SK-N-SH treated with all-trans-retinoic acid at 6 μM for 48 hours (cell line): ENCODE data around the gene TREML1.

Experiments
- ATAC-seq: fragments of 200-7000 bp; cut with Tn5 transposase; 3 replicates; pipeline ENCODE4 v1.9.1; 2020; ENCODE audit warnings: mild to moderate bottlenecking, moderate library complexity
- BACH2 ChIP-seq: fragments of 250-450 bp; sonication (Bioruptor Pico); IDR thresholded peaks from 2 replicates; pipeline ENCODE4 v1.9.0; 2021; ENCODE audit warnings: mild to moderate bottlenecking, borderline replicate concordance
- CREB5 ChIP-seq: fragments of 250-450 bp; sonication (Bioruptor Pico); IDR thresholded peaks from 2 replicates; pipeline ENCODE4 v1.5.1; 2020; ENCODE audit warnings: low read depth, mild to moderate bottlenecking, moderate library complexity
- CSDC2 ChIP-seq: fragments of 250-450 bp; sonication (Bioruptor Pico); IDR thresholded peaks from 2 replicates; pipeline ENCODE4 v1.5.0; 2020; ENCODE audit warnings: mild to moderate bottlenecking, moderate library complexity
- CSRNP3 ChIP-seq: fragments of 250-450 bp; sonication (Bioruptor Pico); IDR thresholded peaks from 2 replicates; pipeline ENCODE4 v1.5.1; 2021; ENCODE audit warnings: mild to moderate bottlenecking, moderate library complexity
- ESRRG ChIP-seq: fragments of 250-450 bp; sonication (Bioruptor Pico); IDR thresholded peaks from 2 replicates; pipeline ENCODE4 v1.6.1; 2021; ENCODE audit warnings: mild to moderate bottlenecking
- GLIS3 ChIP-seq: fragments of 250-450 bp; sonication (Bioruptor Pico); IDR thresholded peaks from 2 replicates; pipeline ENCODE4 v1.5.0; 2020; ENCODE audit warnings: mild to moderate bottlenecking, moderate library complexity
- ISL1 ChIP-seq: fragments of 250-450 bp; sonication (Bioruptor Pico); IDR thresholded peaks from 2 replicates; pipeline ENCODE4 v2.1.2; 2022; ENCODE audit warnings: mild to moderate bottlenecking, moderate library complexity
- OSR1 ChIP-seq: fragments of 250-450 bp; sonication (Bioruptor Pico); IDR thresholded peaks from 2 replicates; pipeline ENCODE4 v1.8.0; 2022; ENCODE audit warnings: moderate library complexity, mild to moderate bottlenecking, inconsistent platforms
- PATZ1 ChIP-seq: fragments of 250-450 bp; sonication (Bioruptor Pico); IDR thresholded peaks from 2 replicates; pipeline ENCODE4 v1.8.0; 2020; ENCODE audit warnings: mild to moderate bottlenecking, moderate library complexity, borderline replicate concordance
- POU6F1 ChIP-seq: fragments of 250-450 bp; sonication (Bioruptor Pico); IDR thresholded peaks from 2 replicates; pipeline ENCODE4 v1.8.0; 2021; ENCODE audit warnings: low read depth, mild to moderate bottlenecking, moderate library complexity, borderline replicate concordance
- PPARA ChIP-seq: fragments of 250-450 bp; sonication (Bioruptor Pico); IDR thresholded peaks from 2 replicates; pipeline ENCODE4 v1.5.0; 2020; ENCODE audit warnings: mild to moderate bottlenecking, borderline replicate concordance
- RARB ChIP-seq: fragments of 250-450 bp; sonication (Bioruptor Pico); IDR thresholded peaks from 2 replicates; pipeline ENCODE4 v1.8.0; 2021; ENCODE audit warnings: mild to moderate bottlenecking, moderate library complexity
- SNAI2 ChIP-seq: fragments of 250-450 bp; sonication (Bioruptor Pico); IDR thresholded peaks from 2 replicates; pipeline ENCODE4 v1.5.0; 2020; ENCODE audit warnings: mild to moderate bottlenecking, moderate library complexity
- TOX ChIP-seq: fragments of 250-450 bp; sonication (Bioruptor Pico); IDR thresholded peaks from 2 replicates; pipeline ENCODE4 v1.8.0; 2021; ENCODE audit warnings: mild to moderate bottlenecking, moderate library complexity, borderline replicate concordance
- ZC3H10 ChIP-seq: fragments of 250-450 bp; sonication (Bioruptor Pico); IDR thresholded peaks from 2 replicates; pipeline ENCODE4 v1.5.1; 2021; ENCODE audit warnings: mild to moderate bottlenecking, moderate library complexity
- ZFP3 ChIP-seq: fragments of 250-450 bp; sonication (Bioruptor Pico); IDR thresholded peaks from 2 replicates; pipeline ENCODE4 v1.5.0; 2020; ENCODE audit warnings: mild to moderate bottlenecking, moderate library complexity
- ZFP30 ChIP-seq: fragments of 450-650 bp; formaldehyde crosslinking; IDR thresholded peaks from 2 replicates; pipeline ENCODE4 v1.5.0; 2022; ENCODE audit warnings: mild to moderate bottlenecking, moderate library complexity
- ZNF565 ChIP-seq: fragments of 450-650 bp; formaldehyde crosslinking; conservative IDR thresholded peaks from 2 replicates; pipeline ENCODE4 v1.5.0; 2020; ENCODE audit warnings: low read depth, mild to moderate bottlenecking, moderate library complexity
- ZNF70 ChIP-seq: fragments of 450-650 bp; formaldehyde crosslinking; IDR thresholded peaks from 2 replicates; pipeline ENCODE4 v1.5.0; 2020; ENCODE audit warnings: mild to moderate bottlenecking, moderate library complexity
- ZNF8 ChIP-seq: fragments of 450-650 bp; formaldehyde crosslinking; IDR thresholded peaks from 2 replicates; pipeline ENCODE4 v1.5.0; 2020; ENCODE audit warnings: mild to moderate bottlenecking, moderate library complexity

TREML1 gene

GRCh38 chr6:41157323-41157722 lies 3.2 kb upstream of the TREML1 start:
- TF ChIP-seq TOX (CRISPR knock-in tag), result no peak
- TF ChIP-seq ESRRG (CRISPR knock-in tag), result no peak
- no peak for TF ChIP-seq ISL1 (CRISPR knock-in tag)
- no peak for TF ChIP-seq ZNF565 (CRISPR knock-in tag)
- TF ChIP-seq CSRNP3 (CRISPR knock-in tag), result no peak
- TF ChIP-seq SNAI2 (CRISPR knock-in tag), result no peak
- no peak for TF ChIP-seq CSDC2 (CRISPR knock-in tag)
- ATAC-seq, result no peak

GRCh38 chr6:41156771-41157170 lies 2.6 kb upstream of the TREML1 start:
- TF ChIP-seq ESRRG (CRISPR knock-in tag), result no peak
- no peak for TF ChIP-seq ZNF8
- no peak for TF ChIP-seq POU6F1 (CRISPR knock-in tag)
- no peak for TF ChIP-seq ZFP30
- no peak for TF ChIP-seq ZNF565 (CRISPR knock-in tag)
- TF ChIP-seq SNAI2 (CRISPR knock-in tag), result no peak
- TF ChIP-seq ZC3H10 (CRISPR knock-in tag), result no peak
- no peak for TF ChIP-seq RARB (CRISPR knock-in tag)
- TF ChIP-seq GLIS3 (CRISPR knock-in tag), result no peak
- TF ChIP-seq, all 23 proteins: peak for 0

GRCh38 chr6:41156001-41156400 lies 1.9 kb upstream of the TREML1 start:
- TF ChIP-seq CSRNP3 (CRISPR knock-in tag) (no peak), SNAI2 (CRISPR knock-in tag) (no peak), RARB (CRISPR knock-in tag) (no peak), GLIS3 (CRISPR knock-in tag) (no peak), OSR1 (CRISPR knock-in tag) (no peak), ZNF565 (CRISPR knock-in tag) (no peak), BACH2 (CRISPR knock-in tag) (no peak), ESRRG (CRISPR knock-in tag) (no peak), ZFP3 (no peak), TOX (CRISPR knock-in tag) (no peak), PATZ1 (no peak)
- ATAC-seq, result no peak

More at GRCh38 chr6:41156771-41157170, 2.6 kb upstream of the TREML1 start:
- no peak for ATAC-seq

- ATAC-seq, result no peak
- no peak for TF ChIP-seq CSRNP3 (CRISPR knock-in tag)
- TF ChIP-seq TOX (CRISPR knock-in tag), result no peak
- no peak for TF ChIP-seq ZNF70 (CRISPR knock-in tag)
- TF ChIP-seq ESRRG (CRISPR knock-in tag), result no peak
- TF ChIP-seq OSR1 (CRISPR knock-in tag), result no peak
- TF ChIP-seq ISL1 (CRISPR knock-in tag), result no peak
- no peak for TF ChIP-seq PPARA (CRISPR knock-in tag)
- no peak for TF ChIP-seq CREB5 (CRISPR knock-in tag)
- TF ChIP-seq ZFP3, result no peak
- no peak for TF ChIP-seq GLIS3 (CRISPR knock-in tag)
Observed at GRCh38 chr6:41155132-41155805, 1.1 kb upstream of the TREML1 start.
